SH-SY5Y (cell line): ENCODE results near the gene SPTLC2.

Experiments used
- GATA2 ChIP-seq: IDR thresholded peaks from 2 replicates; pipeline ENCODE4 v1.6.1; 2011; ENCODE audit warnings: mild to moderate bottlenecking, low read depth, low read length
- GATA3 ChIP-seq: IDR thresholded peaks from 2 replicates; pipeline ENCODE4 v1.6.1; 2011; ENCODE audit warnings: low read depth, mild to moderate bottlenecking, low read length, moderate library complexity

DNA sequence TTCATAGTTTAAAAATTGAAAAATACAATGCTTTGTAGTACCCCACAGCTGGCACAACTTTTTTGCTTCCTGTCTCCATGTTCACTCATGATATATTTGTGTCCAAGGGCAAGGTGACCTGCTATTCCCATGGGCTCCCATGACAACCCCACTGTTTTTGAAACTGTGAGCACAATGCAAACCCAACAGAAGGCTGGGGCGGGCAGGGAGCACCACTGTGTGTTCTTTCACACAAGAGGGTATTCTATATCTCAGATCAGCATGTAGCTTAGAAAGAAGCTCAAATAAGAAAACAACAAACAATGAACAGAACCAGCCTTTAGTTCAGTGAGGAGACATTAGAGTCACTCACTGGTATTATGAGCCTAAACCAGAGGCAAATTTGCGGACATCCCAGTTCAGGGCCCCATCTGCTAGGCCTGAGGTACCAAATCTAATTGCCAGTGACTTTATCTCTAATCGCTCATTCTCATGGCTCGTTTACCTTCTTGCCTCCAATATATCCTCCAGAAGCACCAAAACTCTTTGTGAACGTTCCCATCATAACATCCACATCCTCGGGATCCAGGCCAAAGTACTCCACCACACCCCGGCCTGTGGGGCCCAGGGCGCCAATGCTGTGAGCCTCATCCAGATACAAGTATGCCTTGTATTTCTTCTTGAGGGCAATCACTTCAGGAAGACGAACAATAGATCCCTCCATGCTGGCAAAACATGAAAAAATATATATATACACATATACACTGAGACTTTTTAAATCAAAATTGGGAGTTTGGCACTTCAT is 61.4 kb downstream of the SPTLC2 start:
- no peak for TF ChIP-seq GATA2
- no peak for TF ChIP-seq GATA3
